Progenitor cell of endocrine pancreas (in vitro differentiated cells): Measurements from ENCODE around the gene BORCS6. TPM values are rescaled to one million over a fixed set of nuclear protein-coding genes. Genes with fewer than 3 reads are reported as not detected.

ENCODE experiments used
- DNase-seq: peaks from one replicate; pipeline ENCODE4 v3.0.0; 2021; ENCODE audit warnings: low spot score; ENCODE audit not compliant: unreplicated experiment
- H3K27ac Mint-ChIP-seq: 2 replicates; pipeline ENCODE4 v1.8.0; 2021; ENCODE audit warnings: mild to moderate bottlenecking, moderate library complexity, mixed read lengths
- H3K27me3 Mint-ChIP-seq: 2 replicates; pipeline ENCODE4 v1.8.0; 2021; ENCODE audit warnings: mixed read lengths
- H3K36me3 Mint-ChIP-seq: 2 replicates; pipeline ENCODE4 v1.8.0; 2022; ENCODE audit warnings: mixed read lengths; ENCODE audit not compliant: insufficient read depth
- H3K4me1 Mint-ChIP-seq: 2 replicates; pipeline ENCODE4 v1.8.0; 2021; ENCODE audit warnings: low read depth, mixed read lengths
- H3K4me3 Mint-ChIP-seq: 2 replicates; pipeline ENCODE4 v1.8.0; 2021; ENCODE audit warnings: low read depth, mild to moderate bottlenecking, moderate library complexity, mixed read lengths
- H3K9me3 Mint-ChIP-seq: 2 replicates; pipeline ENCODE4 v1.8.0; 2021; ENCODE audit warnings: low read depth, mixed read lengths
- CTCF ChIP-seq: fragments of 200-600 bp; sonication (generic); IDR thresholded peaks from one replicate; pipeline ENCODE4 v1.5.0; 2021; ENCODE audit warnings: antibody characterized with exemption, mild to moderate bottlenecking; ENCODE audit not compliant: unreplicated experiment
- total RNA-seq: library from RNA; stranded (reverse); gene quantifications from 2 replicates; pipeline ENCODE4 v1.2.1, GENCODE V29; 2021

The BORCS6 gene
- total RNA-seq, 1 donor from 2014 or later = 5.2 TPM

- peaks cover 19% of the 10 kb centered on the region for H3K36me3 Mint-ChIP-seq
- TF ChIP-seq CTCF = no peak
- H3K27me3 Mint-ChIP-seq = no peaks in the 10 kb centered on the region
- DNase-seq = no peak
- H3K4me1 Mint-ChIP-seq = peaks cover 1% of the 10 kb centered on the region
- H3K27ac Mint-ChIP-seq = peak overlapping the region; percentile 29
- H3K4me3 Mint-ChIP-seq = no peak overlapping the region
- no peaks in the 10 kb centered on the region for H3K9me3 Mint-ChIP-seq
These were observed 42.7 kb downstream of the BORCS6 start for GRCh38 chr17:8147141-8147804.

DNA sequence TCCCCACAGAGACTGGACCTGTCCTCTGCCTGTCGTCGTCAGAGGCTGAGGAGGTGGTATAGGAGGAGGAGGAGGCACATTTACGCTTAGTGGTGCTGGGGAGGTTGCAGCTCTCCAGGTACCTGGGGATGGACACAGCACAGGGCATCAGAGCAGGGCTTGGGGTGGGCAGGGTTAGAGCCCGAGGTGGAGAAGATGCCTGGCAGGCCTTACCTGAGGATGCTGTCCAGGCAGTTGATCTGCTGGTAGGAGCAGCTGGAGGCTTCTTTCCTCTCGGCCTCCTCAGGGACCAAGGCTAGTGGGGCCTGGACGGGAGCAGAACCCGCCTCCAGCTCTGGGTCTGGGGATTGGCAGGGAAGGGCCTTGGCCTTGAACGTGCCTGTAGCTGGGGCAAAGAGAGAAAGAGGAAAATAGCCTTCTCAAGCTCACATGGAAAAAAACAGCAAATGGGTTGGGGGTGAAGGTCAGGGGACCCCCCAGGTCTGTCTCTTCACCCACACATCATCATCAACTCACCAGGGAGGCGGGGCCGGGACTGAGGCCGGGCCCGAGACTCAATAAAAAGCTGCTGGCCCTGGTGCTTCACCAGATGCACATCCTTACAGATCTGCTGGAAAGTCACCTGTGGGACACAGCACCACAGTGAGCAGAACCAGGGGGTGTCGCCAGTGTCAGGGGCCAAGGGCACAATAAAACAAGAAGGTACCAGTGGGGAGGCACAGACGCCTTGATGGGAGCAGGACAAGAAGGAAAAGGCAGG lies 43.4 kb downstream of the BORCS6 start:
- Mint-ChIP-seq H3K27me3 (no peaks in the 10 kb centered on the region), H3K4me1 (no peaks in the 10 kb centered on the region), H3K4me3 (no peak overlapping the region), H3K27ac (peak overlapping the region; percentile 29), H3K9me3 (no peaks in the 10 kb centered on the region), H3K36me3 (peaks cover 20% of the 10 kb centered on the region)
- DNase-seq = no peak
- no peak for TF ChIP-seq CTCF

- H3K36me3 Mint-ChIP-seq = peaks cover 24% of the 10 kb centered on the region
- no peak for DNase-seq
- H3K27ac Mint-ChIP-seq = no peak overlapping the region
- H3K4me1 Mint-ChIP-seq = no peaks in the 10 kb centered on the region
- H3K9me3 Mint-ChIP-seq = no peaks in the 10 kb centered on the region
- no peak for TF ChIP-seq CTCF
- H3K4me3 Mint-ChIP-seq = no peak overlapping the region
- H3K27me3 Mint-ChIP-seq = no peaks in the 10 kb centered on the region
These were observed 44.2 kb downstream of the BORCS6 start for GRCh38 chr17:8145811-8146210.

- peaks cover 24% of the 10 kb centered on the region for H3K36me3 Mint-ChIP-seq
These were observed 45.4 kb downstream of the BORCS6 start for GRCh38 chr17:8144401-8145231.

More at GRCh38 chr17:8144401-8145231, 45.4 kb downstream of the BORCS6 start:
- DNase-seq = no peak
- Mint-ChIP-seq H3K27ac (no peak overlapping the region), H3K27me3 (no peaks in the 10 kb centered on the region), H3K4me1 (no peaks in the 10 kb centered on the region), H3K9me3 (no peaks in the 10 kb centered on the region), H3K4me3 (no peak overlapping the region)
- no peak for TF ChIP-seq CTCF
